K562 (cell line): Measurements from ENCODE around the gene CLCNKB. TPM values are rescaled to one million over a fixed set of nuclear protein-coding genes. Genes with fewer than 3 reads are reported as not detected.

Experiments
- ATAC-seq: fragments of 200-7000 bp; cut with Tn5 transposase; 3 replicates; pipeline ENCODE4 v1.9.1; 2020; ENCODE audit warnings: moderate library complexity
- BruUV-seq: library from RNA; stranded (reverse); fragments of 400-500 nt; replicated peaks from 2 replicates; lab custom pipeline; 2021; lab: Mats Ljungman, UMichigan
- CTCF ChIA-PET: fragments of 300-600 bp; formaldehyde crosslinking; extraction: SDS; loops from one replicate; lab custom pipeline; 2021; ENCODE audit warnings: low intra/inter-chr PET ratio; lab: Yijun Ruan, JAX
- POLR2A ChIA-PET: fragments of 300-600, 350-650 bp; sonication (Branson Sonifier 250); formaldehyde crosslinking; extraction: SDS; loops from one replicate; lab custom pipeline; 2021; ENCODE audit warnings: antibody characterized with exemption, inconsistent platforms; lab: Yijun Ruan, JAX
- DNase-seq, 4 experiments: peaks; one replicate each; pipeline versions ENCODE4 v3.0.0 to v3.0.0-alpha.2; 2011 to 2018; ENCODE audit warnings: low spot score in 3 of 4, mixed read lengths in 3 of 4; ENCODE audit errors: extremely low read depth in 1 of 4
- FAIRE-seq: peaks from 2 replicates; lab custom pipeline; 2011; peaks lifted over from hg19 to GRCh38; lab: Jason Lieb, UNC
- H2AFZ ChIP-seq: 2 replicates; pipeline ENCODE4 v1.6.0; 2011; ENCODE audit warnings: low read depth, low read length, control low read depth, inconsistent platforms
- H3K27ac ChIP-seq: fragments of 200-600 bp; 3 replicates; pipeline ENCODE4 v1.8.0; 2011; ENCODE audit warnings: low read depth, mild to moderate bottlenecking, control low read depth, inconsistent platforms, low read length, moderate library complexity, mixed read lengths; ENCODE audit errors: extremely low read depth
- H3K27me3 ChIP-seq, 2 experiments: fragments of 300-600 bp in 1 of 2; 2 replicates in 1 of 2; 3 replicates in 1 of 2; pipeline versions ENCODE4 v1.6.0 to v1.8.0; 2011; ENCODE audit warnings: inconsistent platforms in 2 of 2, low read length in 2 of 2, mild to moderate bottlenecking in 1 of 2, mixed read lengths in 1 of 2, moderate library complexity in 1 of 2; ENCODE audit not compliant: control insufficient read depth in 2 of 2, insufficient read depth in 2 of 2
- H3K36me3 ChIP-seq: fragments of 300-600 bp; 3 replicates; pipeline ENCODE4 v1.8.0; 2011; ENCODE audit warnings: mild to moderate bottlenecking, low read length, inconsistent platforms; ENCODE audit not compliant: control insufficient read depth, insufficient read depth
- H3K4me1 ChIP-seq, 2 experiments: fragments of 200-600 bp in 1 of 2; replicated peaks in 1 of 2; 2 replicates in 1 of 2; 3 replicates in 1 of 2; pipeline versions ENCODE4 v1.5.1 to v1.8.0; 2011; ENCODE audit warnings: inconsistent platforms in 2 of 2, low read length in 2 of 2, mild to moderate bottlenecking in 1 of 2, mixed read lengths in 1 of 2, moderate library complexity in 1 of 2; ENCODE audit not compliant: control insufficient read depth in 2 of 2, insufficient read depth in 2 of 2
- H3K4me2 ChIP-seq: 2 replicates; pipeline ENCODE4 v1.6.1; 2011; ENCODE audit warnings: low read length, control low read depth, inconsistent platforms, mixed read lengths; ENCODE audit not compliant: insufficient read depth
- H3K4me3 ChIP-seq: fragments of 200-600 bp; sonication (generic), shearing (Covaris generic); 2 replicates; pipeline ENCODE4 v1.5.1; 2016; ENCODE audit warnings: control low read depth, inconsistent platforms
- H3K79me2 ChIP-seq: fragments of 200-600 bp; 3 replicates; pipeline ENCODE4 v1.8.0; 2011; ENCODE audit warnings: low read length, inconsistent platforms; ENCODE audit not compliant: control insufficient read depth, insufficient read depth
- H3K9ac ChIP-seq, 2 experiments: 2 replicates each; pipeline versions ENCODE4 v1.6.0 to v1.6.1; 2011; ENCODE audit warnings: low read depth in 2 of 2, low read length in 2 of 2, control low read depth in 1 of 2, inconsistent platforms in 1 of 2, mild to moderate bottlenecking in 1 of 2, mixed read lengths in 1 of 2; ENCODE audit not compliant: insufficient read depth in 1 of 2
- H3K9me1 ChIP-seq: one replicate; pipeline ENCODE4 v1.6.0; 2011; ENCODE audit warnings: inconsistent platforms, mild to moderate bottlenecking, low read length, moderate library complexity; ENCODE audit not compliant: control insufficient read depth, insufficient read depth
- H3K9me3 ChIP-seq: replicated peaks from 2 replicates; pipeline ENCODE4 v1.5.1; 2011; ENCODE audit warnings: low read depth, low read length, inconsistent platforms; ENCODE audit not compliant: control insufficient read depth, insufficient read depth
- H4K20me1 ChIP-seq: replicated peaks from 2 replicates; pipeline ENCODE4 v1.6.1; 2011; ENCODE audit warnings: low read length, inconsistent platforms, mixed read lengths; ENCODE audit not compliant: control insufficient read depth, insufficient read depth
- DNMT1 ChIP-seq: fragments of 450-650 bp; IDR thresholded peaks from 2 replicates; pipeline ENCODE4 v1.6.1; 2016; ENCODE audit warnings: antibody characterized with exemption, mild to moderate bottlenecking
- HNRNPUL1 ChIP-seq: fragments of 200-400 bp; formaldehyde crosslinking; IDR thresholded peaks from 2 replicates; pipeline ENCODE4 v1.6.1; 2017; ENCODE audit warnings: low read length
- SMAD2 ChIP-seq: fragments of 150-350 bp; IDR thresholded peaks from 2 replicates; pipeline ENCODE4 v1.6.1; 2014; ENCODE audit warnings: low read depth, mild to moderate bottlenecking, low read length
- ZBTB40 ChIP-seq, 2 experiments: fragments of 450-650 bp in 1 of 2; sonication (generic) in 1 of 2; formaldehyde crosslinking in 1 of 2; IDR thresholded peaks; 2 replicates each; pipeline versions ENCODE4 v1.7.1 to v1.9.0; 2016 to 2022; ENCODE audit warnings: inconsistent platforms in 1 of 2, mild to moderate bottlenecking in 1 of 2, missing genetic modification reagents in 1 of 2
- WGBS: fragments of 100-300 bp; shearing (Covaris generic); methylation state at CpG from one replicate; pipeline ENCODE4 v1.1.6; 2016; ENCODE audit warnings: low coverage, mixed read lengths; ENCODE audit not compliant: insufficient coverage; ENCODE audit errors: missing lambda C conversion rate; 5-methylcytosine and 5-hydroxymethylcytosine counted together
- in situ Hi-C: fragments of 300-500 bp; cut with MboI; formaldehyde crosslinking; loops from 4 replicates; pipeline ENCODE4 v1.15.0; 2018; ENCODE audit warnings: inconsistent platforms, mixed read lengths
- intact Hi-C: fragments of 100-400 bp; cut with micrococcal nuclease; formaldehyde crosslinking; loops from 2 replicates; pipeline ENCODE4 v1.14.2; 2022
- polyA plus RNA-seq, 8 experiments: library from polyadenylated mRNA; depleted of rRNA in 4 of 8; stranded (reverse) in 5 of 8; unstranded in 3 of 8; fragments of >200 nt; fragmentation: Nextera tagmentation in 2 of 8; fragmentation: Illumina TruSeq in 1 of 8; extraction: Ambion mirVana in 2 of 8; extraction: Trizol in 1 of 8; gene quantifications; 2 replicates each; pipeline versions ENCODE4 v1.2.1 to v1.2.3, GENCODE V29; 2011 to 2014; ENCODE audit warnings: inconsistent platforms in 1 of 8, missing spikeins in 1 of 8
- total RNA-seq, 7 experiments: library from RNA; depleted of rRNA in 6 of 7; stranded (reverse); fragments of >200 nt in 6 of 7; fragmentation: Illumina TruSeq in 2 of 7; extraction: Trizol in 2 of 7; gene quantifications; 2 replicates each; pipeline versions ENCODE4 v1.2.1 to v1.2.3, GENCODE V29; 2011 to 2021; ENCODE audit warnings: low replicate concordance in 1 of 7

Gene CLCNKB
- total and polyA plus RNA-seq, 9 of the 15 experiments (the other 6 are each of a cell fraction or from before 2014, with no cell fraction given) = 0.08 to 1.7 (median 0.64) TPM

- ChIA-PET POLR2A (interaction anchor here (1.1 kb wide), 1 partner anchor 22 kb away, joined by 3 read pairs; no protein-coding TSS in a partner anchor), CTCF (no interaction called here)
- no peak for FAIRE-seq
- no peak for TF ChIP-seq ZBTB40 (IDR thresholded peaks at IDR 0.05)
- TF ChIP-seq ZBTB40 (CRISPR knock-in tag; IDR thresholded peaks at IDR 0.05) = no peak
- TF ChIP-seq HNRNPUL1 = no peak
- TF ChIP-seq DNMT1 = no peak
- TF ChIP-seq SMAD2 = no peak
- Histone ChIP-seq H3K4me2 (no peak overlapping the region), H3K4me1 (peaks cover 0 to 21% of the 10 kb centered on the region in 2 experiments; a peak in 3 of 5 replicates), H3K79me2 (no peaks in the 10 kb centered on the region), H3K9me3 (no peaks in the 10 kb centered on the region), H3K27me3 (peaks cover 8 to 26% of the 10 kb centered on the region in 2 experiments; a peak in 4 of 5 replicates), H4K20me1 (no peaks in the 10 kb centered on the region), H3K27ac (no peak overlapping the region), H3K36me3 (no peaks in the 10 kb centered on the region), H3K4me3 (no peak overlapping the region), H2AFZ (no peak overlapping the region), H3K9ac (peak overlapping the region in 1 of 2 experiments; percentile 74; a peak in 1 of 4 replicates), H3K9me1 (no peaks in the 10 kb centered on the region)
- WGBS = 16% methylated on average over 9 of the region's 9 CpGs
- intact Hi-C loops = no loop called here
- ATAC-seq = no peak
- no TSS peak for BruUV-seq
- in situ Hi-C loops = no loop called here
- no peak for DNase-seq
Measured at GRCh38 chr1:16095447-16095846, 51.9 kb downstream of the CLCNKB start.
